Spleen (tissue), 7 donors: Measurements from ENCODE around the gene AP1G1.

Experiments used
- POLR2A ChIP-seq, 3 donors: fragments of 450-650 bp; IDR thresholded peaks; one replicate each; pipeline ENCODE4 v1.5.1; 2017; ENCODE audit warnings: antibody characterized with exemption in 3 of 3, mild to moderate bottlenecking in 1 of 3
- TF ChIP-seq, protein P1 (sequence below), 11 experiments: fragments of 200-600 bp in 7 of 11; fragments of 450-650 bp in 4 of 11; sonication (generic) in 4 of 11; IDR thresholded peaks in 8 of 11; conservative IDR thresholded peaks in 3 of 11; 1 replicate in 7 of 11; 2 replicates in 4 of 11; pipeline versions ENCODE4 v1.4.0 to v1.8.0; 2016 to 2021; ENCODE audit warnings: antibody characterized with exemption in 11 of 11, inconsistent platforms in 4 of 11, mild to moderate bottlenecking in 1 of 11
- donor health status: DM: no; HTN: no; CAD: no; lungs with moderate emphysema.
- donor health status: DM: no; HTN: no; CAD: no.
- donor health status: DM: no; HTN: no; CAD: no.

DNA sequence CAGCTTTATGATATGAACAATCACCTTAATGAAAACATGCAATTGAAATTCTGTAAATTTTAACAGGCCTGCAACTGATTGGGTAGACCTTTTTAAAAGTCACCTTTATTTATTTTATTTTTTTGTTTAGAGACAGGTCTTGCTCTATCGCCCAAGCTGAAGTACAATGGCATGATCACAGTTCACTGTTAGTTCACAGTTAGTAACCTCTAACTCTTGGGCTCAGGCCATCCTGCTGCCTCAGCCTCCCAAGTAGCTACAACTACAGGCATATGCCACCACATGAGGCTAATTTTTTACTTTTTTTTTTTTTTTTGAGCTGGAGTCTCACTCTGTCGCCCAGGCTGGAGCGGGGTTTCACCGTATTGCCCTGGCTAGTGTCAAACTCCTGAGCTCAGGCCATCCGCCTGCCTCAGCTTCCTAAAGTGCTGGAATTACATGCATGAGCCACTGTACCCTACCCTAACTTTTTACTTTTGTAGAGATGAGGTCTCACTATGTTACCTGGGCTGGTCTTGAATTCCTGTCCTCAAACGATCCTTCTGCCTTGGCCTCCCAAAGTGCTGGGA lies 28.0 kb downstream of the AP1G1 start:
- TF ChIP-seq, protein P1, sequence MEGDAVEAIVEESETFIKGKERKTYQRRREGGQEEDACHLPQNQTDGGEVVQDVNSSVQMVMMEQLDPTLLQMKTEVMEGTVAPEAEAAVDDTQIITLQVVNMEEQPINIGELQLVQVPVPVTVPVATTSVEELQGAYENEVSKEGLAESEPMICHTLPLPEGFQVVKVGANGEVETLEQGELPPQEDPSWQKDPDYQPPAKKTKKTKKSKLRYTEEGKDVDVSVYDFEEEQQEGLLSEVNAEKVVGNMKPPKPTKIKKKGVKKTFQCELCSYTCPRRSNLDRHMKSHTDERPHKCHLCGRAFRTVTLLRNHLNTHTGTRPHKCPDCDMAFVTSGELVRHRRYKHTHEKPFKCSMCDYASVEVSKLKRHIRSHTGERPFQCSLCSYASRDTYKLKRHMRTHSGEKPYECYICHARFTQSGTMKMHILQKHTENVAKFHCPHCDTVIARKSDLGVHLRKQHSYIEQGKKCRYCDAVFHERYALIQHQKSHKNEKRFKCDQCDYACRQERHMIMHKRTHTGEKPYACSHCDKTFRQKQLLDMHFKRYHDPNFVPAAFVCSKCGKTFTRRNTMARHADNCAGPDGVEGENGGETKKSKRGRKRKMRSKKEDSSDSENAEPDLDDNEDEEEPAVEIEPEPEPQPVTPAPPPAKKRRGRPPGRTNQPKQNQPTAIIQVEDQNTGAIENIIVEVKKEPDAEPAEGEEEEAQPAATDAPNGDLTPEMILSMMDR (IDR thresholded peaks at IDR 0.05 in 8 of 11, conservative IDR thresholded peaks at IDR 0.05 in 3 of 11) = no peak
- no peak for TF ChIP-seq POLR2A (IDR thresholded peaks at IDR 0.05)
